Astrocyte (in vitro differentiated cells and primary cell): Measurements from ENCODE around the gene FUT6. TPM values are rescaled to one million over a fixed set of nuclear protein-coding genes. Genes with fewer than 3 reads are reported as not detected.
"Not testable (repeated sequence)": the region's sequence is repeated elsewhere in the genome, so short reads cannot be mapped to it uniquely, and the experiment has no call there.

Experiments used
- DNase-seq: peaks from one replicate; pipeline ENCODE4 v3.0.0-alpha.2; 2010; ENCODE audit warnings: low read depth
- FAIRE-seq: peaks from 2 replicates; lab custom pipeline; 2011; peaks lifted over from hg19 to GRCh38; lab: Jason Lieb, UNC
- H2AFZ ChIP-seq: 2 replicates; pipeline ENCODE4 v1.6.0; 2012; ENCODE audit warnings: low read depth, low read length, inconsistent platforms
- H3K27ac ChIP-seq: 2 replicates; pipeline ENCODE4 v1.5.1; 2011; ENCODE audit warnings: low read depth, low read length, inconsistent platforms
- H3K27me3 ChIP-seq: 2 replicates; pipeline ENCODE4 v1.6.0; 2011; ENCODE audit warnings: low read length, inconsistent platforms; ENCODE audit not compliant: insufficient read depth
- H3K36me3 ChIP-seq: 2 replicates; pipeline ENCODE4 v1.5.1; 2011; ENCODE audit warnings: low read length, inconsistent platforms; ENCODE audit not compliant: insufficient read depth
- H3K4me1 ChIP-seq: 2 replicates; pipeline ENCODE4 v1.5.1; 2011; ENCODE audit warnings: low read length, inconsistent platforms; ENCODE audit not compliant: insufficient read depth
- H3K4me2 ChIP-seq: 2 replicates; pipeline ENCODE4 v1.6.0; 2012; ENCODE audit warnings: low read length, inconsistent platforms
- H3K4me3 ChIP-seq: 2 replicates; pipeline ENCODE4 v1.5.1; 2011; ENCODE audit warnings: low read depth, mild to moderate bottlenecking, low read length, inconsistent platforms; ENCODE audit not compliant: insufficient read depth
- H3K79me2 ChIP-seq: 2 replicates; pipeline ENCODE4 v1.6.0; 2012; ENCODE audit warnings: mild to moderate bottlenecking, low read length, inconsistent platforms; ENCODE audit not compliant: insufficient read depth
- H3K9ac ChIP-seq: 2 replicates; pipeline ENCODE4 v1.6.0; 2012; ENCODE audit warnings: mild to moderate bottlenecking, low read length, inconsistent platforms
- H3K9me3 ChIP-seq: 2 replicates; pipeline ENCODE4 v1.5.1; 2012; ENCODE audit warnings: low read depth, mild to moderate bottlenecking, low read length, inconsistent platforms; ENCODE audit not compliant: insufficient read depth
- H4K20me1 ChIP-seq: 2 replicates; pipeline ENCODE4 v1.6.0; 2012; ENCODE audit warnings: low read length, inconsistent platforms; ENCODE audit not compliant: insufficient read depth
- H3K27ac Mint-ChIP-seq: one replicate; pipeline ENCODE4 v1.8.0; 2021; ENCODE audit warnings: mild to moderate bottlenecking, mixed read lengths; ENCODE audit not compliant: unreplicated experiment
- H3K27me3 Mint-ChIP-seq: one replicate; pipeline ENCODE4 v1.8.0; 2021; ENCODE audit warnings: low read depth, mixed read lengths; ENCODE audit not compliant: unreplicated experiment
- H3K36me3 Mint-ChIP-seq: one replicate; pipeline ENCODE4 v1.8.0; 2021; ENCODE audit warnings: low read depth, mixed read lengths; ENCODE audit not compliant: unreplicated experiment
- H3K4me1 Mint-ChIP-seq: one replicate; pipeline ENCODE4 v1.8.0; 2021; ENCODE audit warnings: low read depth, mixed read lengths; ENCODE audit not compliant: unreplicated experiment
- H3K4me3 Mint-ChIP-seq: one replicate; pipeline ENCODE4 v1.8.0; 2021; ENCODE audit warnings: mild to moderate bottlenecking, moderate library complexity, mixed read lengths; ENCODE audit not compliant: unreplicated experiment
- H3K9me3 Mint-ChIP-seq: one replicate; pipeline ENCODE4 v1.8.0; 2021; ENCODE audit warnings: mild to moderate bottlenecking, mixed read lengths; ENCODE audit not compliant: unreplicated experiment
- CTCF ChIP-seq: IDR thresholded peaks from 2 replicates; pipeline ENCODE4 v1.5.1; 2011; ENCODE audit warnings: low read depth, mild to moderate bottlenecking, inconsistent platforms, low read length, moderate library complexity; ENCODE audit not compliant: insufficient read depth
- EZH2 ChIP-seq: IDR thresholded peaks from 2 replicates; pipeline ENCODE4 v1.6.1; 2012; ENCODE audit warnings: mild to moderate bottlenecking, low read length, inconsistent platforms; ENCODE audit not compliant: insufficient read depth
- total RNA-seq: library from RNA; stranded (reverse); gene quantifications from 2 replicates; pipeline ENCODE4 v1.2.1, GENCODE V29; 2021

The FUT6 gene
- total RNA-seq, 1 donor from 2014 or later, result 0.09 TPM

- not testable (repeated sequence) for H3K4me3 Mint-ChIP-seq, DNase-seq, H3K4me2 ChIP-seq, H2AFZ ChIP-seq, H3K4me1 ChIP-seq, H3K36me3 ChIP-seq, H3K4me1 Mint-ChIP-seq, H3K27me3 Mint-ChIP-seq, H3K9me3 Mint-ChIP-seq, H3K9ac ChIP-seq, H3K4me3 ChIP-seq, H3K79me2 ChIP-seq, H3K36me3 Mint-ChIP-seq, H3K27ac Mint-ChIP-seq, H3K27ac ChIP-seq, H4K20me1 ChIP-seq, H3K9me3 ChIP-seq, FAIRE-seq
- H3K27me3 ChIP-seq, result peaks cover 13% of the 10 kb centered on the region
Observed at GRCh38 chr19:5847846-5848245, 8.3 kb upstream of the FUT6 start.

GRCh38 chr19:5844456-5845433, 5.2 kb upstream of the FUT6 start:
- Mint-ChIP-seq H3K4me3 (no peak overlapping the region), H3K27ac (no peak overlapping the region), H3K9me3 (no peaks in the 10 kb centered on the region), H3K36me3 (peaks cover 2% of the 10 kb centered on the region), H3K4me1 (no peaks in the 10 kb centered on the region), H3K27me3 (no peaks in the 10 kb centered on the region)
- no peak overlapping the region for H3K27ac ChIP-seq
- peaks cover 8% of the 10 kb centered on the region for H3K27me3 ChIP-seq
- no peaks in the 10 kb centered on the region for H3K9me3 ChIP-seq
- DNase-seq (no peak), FAIRE-seq (no peak)
- H3K4me1 ChIP-seq, result no peaks in the 10 kb centered on the region
- H3K4me2 ChIP-seq, result no peak overlapping the region
- H3K36me3 ChIP-seq, result no peaks in the 10 kb centered on the region
- H4K20me1 ChIP-seq, result no peaks in the 10 kb centered on the region
- no peak overlapping the region for H3K4me3 ChIP-seq
- H3K79me2 ChIP-seq, result no peaks in the 10 kb centered on the region
- H3K9ac ChIP-seq, result no peak overlapping the region
- TF ChIP-seq CTCF (no peak), EZH2 (no peak)
- no peak overlapping the region for H2AFZ ChIP-seq

GRCh38 chr19:5843295-5843927, 3.9 kb upstream of the FUT6 start:
- H3K79me2 ChIP-seq, result no peaks in the 10 kb centered on the region
- Mint-ChIP-seq H3K4me3 (no peak overlapping the region), H3K27ac (no peak overlapping the region), H3K36me3 (peaks cover 2% of the 10 kb centered on the region), H3K9me3 (no peaks in the 10 kb centered on the region), H3K27me3 (no peaks in the 10 kb centered on the region), H3K4me1 (no peaks in the 10 kb centered on the region)
- no peak overlapping the region for H3K4me3 ChIP-seq
- no peaks in the 10 kb centered on the region for H3K4me1 ChIP-seq
- no peak overlapping the region for H3K9ac ChIP-seq
- TF ChIP-seq CTCF, result no peak
- no peak for TF ChIP-seq EZH2
- no peaks in the 10 kb centered on the region for H3K36me3 ChIP-seq
- no peak overlapping the region for H2AFZ ChIP-seq
- H3K27me3 ChIP-seq, result peaks cover 5% of the 10 kb centered on the region
- no peak for FAIRE-seq
- no peak overlapping the region for H3K4me2 ChIP-seq
- no peaks in the 10 kb centered on the region for H4K20me1 ChIP-seq
- H3K9me3 ChIP-seq, result no peaks in the 10 kb centered on the region
- DNase-seq, result no peak
- no peak overlapping the region for H3K27ac ChIP-seq

GRCh38 chr19:5841735-5842111, 2.2 kb upstream of the FUT6 start:
- not testable (repeated sequence) for H3K27ac ChIP-seq, H3K4me1 Mint-ChIP-seq, H3K9ac ChIP-seq, H3K4me1 ChIP-seq, H3K9me3 Mint-ChIP-seq, H3K9me3 ChIP-seq, H3K27me3 ChIP-seq, H3K4me3 Mint-ChIP-seq, H3K27ac Mint-ChIP-seq, H3K79me2 ChIP-seq, H4K20me1 ChIP-seq, FAIRE-seq, H3K27me3 Mint-ChIP-seq, DNase-seq, H3K36me3 Mint-ChIP-seq, H2AFZ ChIP-seq, H3K4me2 ChIP-seq, H3K36me3 ChIP-seq, H3K4me3 ChIP-seq
